Stromal cell of bone marrow (primary cell): Measurements from ENCODE around the gene DST.
"Not testable (repeated sequence)": the region's sequence is repeated elsewhere in the genome, so short reads cannot be mapped to it uniquely, and the experiment has no call there.

Source experiments
- DNase-seq: peaks from one replicate; pipeline ENCODE4 v3.0.0-alpha.2; 2012; ENCODE audit warnings: low read depth

Gene DST

GRCh38 chr6:56663344-56663743 lies 20.7 kb upstream of the DST start:
- DNase-seq, result no peak

- not testable (repeated sequence) for DNase-seq
Measured at GRCh38 chr6:56661338-56661737, 18.6 kb upstream of the DST start.

GRCh38 chr6:56660381-56660730 lies 17.7 kb upstream of the DST start:
- DNase-seq, result no peak

- no peak for DNase-seq
Measured at GRCh38 chr6:56659721-56660380, 17.2 kb upstream of the DST start.

GRCh38 chr6:56658326-56658725 lies 15.6 kb upstream of the DST start:
- no peak for DNase-seq

- no peak for DNase-seq
Measured at GRCh38 chr6:56657354-56657753, 14.7 kb upstream of the DST start.

- no peak for DNase-seq
Measured at GRCh38 chr6:56656466-56656865, 13.8 kb upstream of the DST start.

GRCh38 chr6:56655996-56656395 lies 13.3 kb upstream of the DST start:
- no peak for DNase-seq

- DNase-seq, result no peak
Measured at GRCh38 chr6:56655249-56655648, 12.6 kb upstream of the DST start.

- peak; percentile 69 for DNase-seq
Measured at GRCh38 chr6:56652994-56653393, 10.3 kb upstream of the DST start.

GRCh38 chr6:56652231-56652630 lies 9.5 kb upstream of the DST start:
- no peak for DNase-seq

GRCh38 chr6:56650191-56650590 lies 7.5 kb upstream of the DST start:
- DNase-seq, result no peak

- DNase-seq, result no peak
Measured at GRCh38 chr6:56649782-56650181, 7.1 kb upstream of the DST start.

GRCh38 chr6:56649053-56649769 lies 6.5 kb upstream of the DST start:
- DNase-seq, result no peak

GRCh38 chr6:56647172-56647762 lies 4.6 kb upstream of the DST start:
- DNase-seq, result no peak

- no peak for DNase-seq
Measured at GRCh38 chr6:56644366-56644765, 1.7 kb upstream of the DST start.

- no peak for DNase-seq
Measured at GRCh38 chr6:56643379-56644089, 845 bp upstream of the DST start.

- no peak for DNase-seq
Measured at GRCh38 chr6:56640374-56640773, 2.3 kb downstream of the DST start.

GRCh38 chr6:56638760-56639159 lies 3.9 kb downstream of the DST start:
- DNase-seq, result no peak

- DNase-seq, result peak; percentile 54
Measured at GRCh38 chr6:56637640-56638039, 5.0 kb downstream of the DST start.

GRCh38 chr6:56628105-56628504 lies 14.6 kb downstream of the DST start:
- no peak for DNase-seq

- no peak for DNase-seq
Measured at GRCh38 chr6:56625356-56625755, 17.3 kb downstream of the DST start.

GRCh38 chr6:56624728-56625069 lies 18.0 kb downstream of the DST start:
- DNase-seq, result no peak
